Mammary epithelial cell (primary cell): Measurements from ENCODE around the gene ADAMTS2.

Experiments used
- EZH2 ChIP-seq: IDR thresholded peaks from 2 replicates; pipeline ENCODE4 v1.6.1; 2012; ENCODE audit warnings: low read length, inconsistent platforms, borderline replicate concordance
- TF ChIP-seq, protein P1 (sequence below), 2 donors: IDR thresholded peaks in 1 of 2; conservative IDR thresholded peaks in 1 of 2; 2 replicates each; pipeline ENCODE4 v1.5.1; 2011 to 2012; ENCODE audit warnings: inconsistent platforms in 2 of 2, low read length in 2 of 2, mild to moderate bottlenecking in 2 of 2, control low read depth in 1 of 2, low read depth in 1 of 2; ENCODE audit not compliant: insufficient read depth in 1 of 2; ENCODE audit errors: extremely low read depth in 1 of 2

DNA sequence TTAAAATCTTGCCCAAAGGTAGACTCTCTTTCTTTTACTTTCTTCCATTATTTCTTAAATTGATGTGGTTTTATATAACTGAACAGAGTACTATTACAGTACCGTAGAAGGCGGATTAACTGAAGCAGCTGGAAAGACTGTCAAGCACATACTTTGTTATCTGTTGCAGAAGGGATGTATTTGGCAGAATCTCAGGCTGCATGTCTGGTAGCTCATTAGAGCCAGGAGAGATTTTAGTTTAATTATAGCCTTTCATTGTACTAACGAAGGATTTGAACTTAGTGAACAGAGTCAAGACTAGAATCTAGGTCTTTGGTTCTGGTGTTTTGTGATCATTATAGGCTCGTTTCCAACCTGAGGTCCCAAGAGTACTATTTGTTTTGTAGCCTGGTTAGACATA lies 264.5 kb downstream of the ADAMTS2 start:
- TF ChIP-seq, protein P1, sequence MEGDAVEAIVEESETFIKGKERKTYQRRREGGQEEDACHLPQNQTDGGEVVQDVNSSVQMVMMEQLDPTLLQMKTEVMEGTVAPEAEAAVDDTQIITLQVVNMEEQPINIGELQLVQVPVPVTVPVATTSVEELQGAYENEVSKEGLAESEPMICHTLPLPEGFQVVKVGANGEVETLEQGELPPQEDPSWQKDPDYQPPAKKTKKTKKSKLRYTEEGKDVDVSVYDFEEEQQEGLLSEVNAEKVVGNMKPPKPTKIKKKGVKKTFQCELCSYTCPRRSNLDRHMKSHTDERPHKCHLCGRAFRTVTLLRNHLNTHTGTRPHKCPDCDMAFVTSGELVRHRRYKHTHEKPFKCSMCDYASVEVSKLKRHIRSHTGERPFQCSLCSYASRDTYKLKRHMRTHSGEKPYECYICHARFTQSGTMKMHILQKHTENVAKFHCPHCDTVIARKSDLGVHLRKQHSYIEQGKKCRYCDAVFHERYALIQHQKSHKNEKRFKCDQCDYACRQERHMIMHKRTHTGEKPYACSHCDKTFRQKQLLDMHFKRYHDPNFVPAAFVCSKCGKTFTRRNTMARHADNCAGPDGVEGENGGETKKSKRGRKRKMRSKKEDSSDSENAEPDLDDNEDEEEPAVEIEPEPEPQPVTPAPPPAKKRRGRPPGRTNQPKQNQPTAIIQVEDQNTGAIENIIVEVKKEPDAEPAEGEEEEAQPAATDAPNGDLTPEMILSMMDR (conservative IDR thresholded peaks at IDR 0.05 in 1 of 2, IDR thresholded peaks at IDR 0.05 in 1 of 2; ENCODE audit: extremely low read depth in 1 of 2, insufficient read depth in 1 of 2, low read depth in 1 of 2, low read length in 2 of 2): no peak
- no peak for TF ChIP-seq EZH2
